NCI-H2227 (cell line): Measurements from ENCODE around the gene JAK1.
"Not testable (repeated sequence)": the region's sequence is repeated elsewhere in the genome, so short reads cannot be mapped to it uniquely, and the experiment has no call there.

Experiments
- DNase-seq: peaks from one replicate; lab custom pipeline; 2025; ENCODE audit not compliant: unreplicated experiment; lab: John Stamatoyannopoulos, UW

Gene JAK1

GRCh38 chr1:64950284-64950809 lies 16.0 kb downstream of the JAK1 start:
- DNase-seq: no peak

DNA sequence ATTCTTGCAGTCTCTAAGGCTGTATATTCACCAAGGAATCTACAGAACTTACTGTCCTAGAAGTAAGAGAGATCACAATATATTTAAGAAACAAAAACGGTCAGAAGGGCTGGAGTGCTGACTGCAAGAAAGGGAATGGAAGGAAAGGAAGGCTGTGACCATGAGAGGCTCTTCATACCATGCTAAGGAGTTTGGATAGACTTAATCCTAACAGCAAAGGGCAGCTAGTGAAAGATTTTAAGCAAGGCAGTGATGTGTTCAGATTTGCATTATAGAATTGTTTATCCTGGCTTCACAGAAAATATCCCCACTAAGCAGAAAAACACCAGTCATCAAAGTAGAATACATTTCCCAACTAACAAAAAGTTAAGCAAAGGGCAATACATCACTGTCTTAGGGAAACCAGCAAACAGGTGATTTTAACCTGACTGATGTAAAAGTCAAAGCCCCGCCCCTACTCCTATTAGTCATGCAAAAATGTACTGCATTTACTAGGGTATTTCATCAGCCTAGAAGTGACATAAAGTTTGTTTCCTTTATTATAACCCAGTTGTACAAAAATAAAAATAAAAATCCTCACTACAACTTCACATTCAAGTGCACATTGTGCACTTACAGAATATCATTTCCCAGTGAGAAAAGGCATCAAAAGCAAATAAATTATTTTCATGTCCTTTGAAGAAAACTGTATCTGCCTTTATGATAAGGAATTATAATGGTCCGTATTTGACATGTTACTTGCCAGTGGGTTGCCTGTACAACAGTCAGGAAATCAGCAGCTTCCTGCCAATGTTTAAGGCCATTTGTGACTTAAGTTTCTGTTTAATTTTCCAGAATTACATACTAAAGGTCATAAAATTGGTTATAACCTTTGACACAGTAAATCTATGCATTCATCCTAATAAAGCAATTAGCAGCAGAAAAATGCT lies 17.2 kb downstream of the JAK1 start:
- DNase-seq: no peak

DNA sequence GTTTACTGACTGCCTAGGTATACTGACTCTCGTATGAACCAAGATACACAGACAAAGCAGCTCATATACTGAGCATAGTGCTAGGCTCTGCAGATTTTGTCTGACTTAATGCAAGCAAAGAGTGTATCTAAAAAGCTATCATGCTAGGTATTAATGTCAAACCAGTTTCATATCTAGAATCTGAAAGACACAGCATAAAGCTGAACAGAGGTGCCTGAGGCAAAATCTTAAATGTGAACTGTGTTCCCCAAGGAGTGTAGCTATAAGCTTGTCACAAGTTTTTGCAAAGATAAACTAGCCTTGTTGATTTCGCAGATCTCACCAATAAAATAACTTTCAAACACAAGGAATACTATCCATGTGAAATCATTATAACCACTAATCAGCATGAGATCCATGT lies 18.1 kb downstream of the JAK1 start:
- no peak for DNase-seq

DNA sequence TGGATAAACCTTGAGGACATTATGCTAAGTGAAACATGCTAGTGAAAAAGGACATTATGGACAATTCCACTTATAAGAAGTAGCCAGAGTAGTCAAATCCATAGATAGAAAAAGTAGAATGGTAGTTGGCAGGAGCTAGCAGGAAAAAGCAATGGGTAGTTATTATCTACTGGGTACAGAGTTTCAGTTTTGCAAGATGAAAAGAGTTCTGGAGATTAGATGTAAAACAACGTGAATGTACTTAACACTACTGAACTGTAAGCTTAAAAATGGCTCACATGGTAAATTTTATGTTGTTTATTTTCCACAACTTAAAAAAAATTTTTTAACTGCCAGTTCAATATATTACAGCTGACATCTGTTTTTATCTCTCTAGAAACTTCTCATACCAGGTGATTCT lies 19.4 kb downstream of the JAK1 start:
- no peak for DNase-seq

- no peak for DNase-seq
These were observed 21.4 kb downstream of the JAK1 start for GRCh38 chr1:64944913-64945312.

GRCh38 chr1:64942675-64943074 lies 23.7 kb downstream of the JAK1 start:
- DNase-seq: no peak

GRCh38 chr1:64942118-64942517 lies 24.2 kb downstream of the JAK1 start:
- no peak for DNase-seq

GRCh38 chr1:64941461-64942117 lies 24.8 kb downstream of the JAK1 start:
- no peak for DNase-seq

GRCh38 chr1:64940025-64940424 lies 26.3 kb downstream of the JAK1 start:
- DNase-seq: no peak

- DNase-seq: no peak
These were observed 27.4 kb downstream of the JAK1 start for GRCh38 chr1:64938991-64939390.

DNA sequence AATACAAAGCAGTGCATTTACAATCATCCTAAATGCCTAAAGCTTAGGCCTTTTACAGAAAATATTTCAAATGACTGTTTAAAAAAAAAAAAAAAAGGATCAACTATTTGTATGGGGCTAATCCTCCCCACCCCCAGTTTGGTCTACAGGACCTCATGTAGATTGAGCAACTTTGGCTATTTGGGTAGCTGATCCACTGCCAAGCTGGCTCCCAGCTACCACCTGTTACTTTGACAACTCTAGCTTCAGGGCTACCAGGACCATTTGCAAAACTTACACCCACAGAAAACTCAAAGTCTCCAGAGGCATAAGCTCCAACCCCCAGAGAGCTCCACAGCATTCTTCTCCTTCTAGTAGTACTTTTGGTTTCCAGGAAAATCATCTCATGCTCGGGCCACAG lies 29.4 kb downstream of the JAK1 start:
- no peak for DNase-seq

DNA sequence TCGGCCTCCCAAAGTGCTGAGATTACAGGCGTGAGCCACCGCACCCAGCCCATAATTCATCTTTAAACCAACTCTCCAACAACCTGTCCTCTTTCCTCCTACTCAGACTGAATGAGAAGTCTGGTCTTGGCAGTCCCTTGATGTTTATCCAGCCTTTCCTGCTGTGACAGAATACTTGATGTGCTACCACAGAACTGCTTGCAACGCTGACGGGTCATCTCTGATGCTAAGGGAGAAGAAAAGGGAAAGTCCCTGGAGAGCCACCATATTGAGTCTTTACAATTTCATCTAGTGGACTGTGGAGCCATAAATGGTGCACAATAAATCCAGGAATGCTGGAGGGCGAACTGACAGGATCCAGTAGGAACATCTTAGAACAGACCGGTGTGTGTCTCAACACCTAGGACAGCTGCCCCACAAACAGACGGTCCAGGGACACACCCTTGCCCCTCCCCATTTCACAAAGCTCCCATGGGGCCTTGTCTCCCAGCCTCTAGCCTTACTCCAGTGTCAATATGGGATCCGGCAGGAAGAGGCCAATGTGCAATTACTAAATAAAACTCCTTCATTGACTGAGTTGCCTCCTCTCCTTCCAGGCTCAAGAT lies 30.7 kb downstream of the JAK1 start:
- DNase-seq: no peak

DNA sequence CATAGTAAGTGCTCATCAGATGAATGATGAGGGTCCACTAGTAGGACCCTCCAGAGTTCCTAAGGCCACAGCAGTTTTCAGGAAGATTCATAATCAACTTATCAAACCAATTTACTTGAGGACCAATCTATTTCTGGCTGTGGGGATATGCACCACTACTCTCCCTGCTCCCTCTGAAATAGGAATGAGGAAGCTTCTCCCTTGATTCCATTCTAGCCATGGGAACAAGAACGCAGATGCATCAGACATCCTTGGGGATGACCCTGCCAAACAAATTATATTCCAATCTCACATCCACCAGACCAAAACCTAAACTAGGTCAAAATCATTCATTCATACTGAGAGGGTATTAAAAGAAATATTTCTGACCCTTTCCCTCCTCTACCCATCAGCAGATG lies 31.5 kb downstream of the JAK1 start:
- no peak for DNase-seq

DNA sequence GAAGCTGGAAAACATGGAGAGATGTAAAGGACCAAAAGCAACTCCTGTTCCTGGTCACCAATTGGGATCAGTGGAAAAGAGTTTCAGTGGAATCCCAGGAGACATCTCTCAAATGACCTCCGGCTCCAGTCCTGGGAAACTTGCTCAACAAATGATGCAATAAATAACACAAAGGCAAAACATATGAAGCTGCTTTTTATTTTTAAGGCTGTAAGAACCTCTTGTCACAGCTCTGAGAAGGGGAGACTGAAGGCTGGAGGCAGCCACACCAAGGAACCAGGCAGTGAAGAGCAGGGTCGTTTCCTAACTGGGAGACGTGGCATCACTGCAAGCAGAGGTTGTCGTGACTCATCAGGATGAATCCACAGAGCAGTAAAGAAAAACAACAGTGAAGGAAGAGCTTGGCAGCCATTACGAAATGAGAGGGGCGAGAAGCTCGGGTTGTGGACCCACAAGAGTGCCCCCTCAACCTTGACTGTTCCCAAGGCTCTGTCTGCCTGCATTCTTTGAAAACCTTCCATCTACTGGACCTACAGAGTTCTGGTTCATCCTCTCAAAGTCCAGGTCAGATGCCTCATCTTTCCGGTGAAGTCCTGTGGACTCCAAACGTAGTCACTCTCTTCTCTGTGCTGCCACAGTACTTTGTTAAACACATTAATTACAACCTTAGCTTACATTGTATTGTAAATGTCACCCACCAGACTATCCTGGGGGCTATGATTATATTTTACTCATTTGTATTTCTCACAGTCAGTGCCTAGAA lies 32.1 kb downstream of the JAK1 start:
- no peak for DNase-seq

GRCh38 chr1:64933296-64934070 lies 32.9 kb downstream of the JAK1 start:
- DNase-seq: no peak

- DNase-seq: no peak
These were observed 33.4 kb downstream of the JAK1 start for GRCh38 chr1:64932962-64933295.

GRCh38 chr1:64930640-64931039 lies 35.7 kb downstream of the JAK1 start:
- not testable (repeated sequence) for DNase-seq

- no peak for DNase-seq
These were observed 37.1 kb downstream of the JAK1 start for GRCh38 chr1:64929221-64929620.

- no peak for DNase-seq
These were observed 38.0 kb downstream of the JAK1 start for GRCh38 chr1:64928325-64928724.

- DNase-seq: no peak
These were observed 40.8 kb downstream of the JAK1 start for GRCh38 chr1:64925594-64925993.
